Measurements from ENCODE around the gene ALAS1. TPM values are rescaled to one million over a fixed set of nuclear protein-coding genes. Genes with fewer than 3 reads are reported as not detected.

ALAS1 gene
- total and polyA plus RNA-seq, 9 donors = 16.1 to 70.1 (median 25.8) TPM

DNA sequence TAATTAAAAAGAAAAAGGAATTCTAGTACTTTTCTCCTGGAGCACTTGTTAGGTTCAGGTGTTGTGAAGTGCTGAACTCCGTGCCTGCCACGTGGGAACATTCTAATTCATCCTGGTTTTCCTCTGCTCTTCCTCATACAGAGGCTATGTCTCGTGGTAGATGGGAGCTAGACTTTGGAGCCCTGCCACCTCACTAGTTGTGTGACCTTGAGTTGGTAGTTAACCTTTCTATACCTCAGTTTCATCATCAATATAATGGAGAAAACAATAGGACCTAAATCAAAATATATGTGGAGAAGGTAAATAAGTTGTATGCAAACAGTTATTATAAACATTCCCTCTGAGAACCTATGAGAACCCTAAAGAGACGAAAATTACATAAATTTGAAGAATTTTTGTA, 10.6 kb downstream of the ALAS1 start:
- no peaks in the 10 kb centered on the region for H3K36me3 ChIP-seq
- WGBS, 3 donors = 79 to 82% (median 79%) methylated on average over 4 of the region's 4 CpGs
- H3K27me3 ChIP-seq = no peaks in the 10 kb centered on the region
- no peak overlapping the region for H3K27ac ChIP-seq
- DNase-seq = no peak
- H3K9me3 ChIP-seq = no peaks in the 10 kb centered on the region
- H3K4me3 ChIP-seq = no peak overlapping the region
- H3K4me1 ChIP-seq (ENCODE audit: insufficient read depth) = no peaks in the 10 kb centered on the region
- TF ChIP-seq EP300 (IDR thresholded peaks at IDR 0.05) (no peak), POLR2A (IDR thresholded peaks at IDR 0.05) (no peak)
- TF ChIP-seq, protein P1, sequence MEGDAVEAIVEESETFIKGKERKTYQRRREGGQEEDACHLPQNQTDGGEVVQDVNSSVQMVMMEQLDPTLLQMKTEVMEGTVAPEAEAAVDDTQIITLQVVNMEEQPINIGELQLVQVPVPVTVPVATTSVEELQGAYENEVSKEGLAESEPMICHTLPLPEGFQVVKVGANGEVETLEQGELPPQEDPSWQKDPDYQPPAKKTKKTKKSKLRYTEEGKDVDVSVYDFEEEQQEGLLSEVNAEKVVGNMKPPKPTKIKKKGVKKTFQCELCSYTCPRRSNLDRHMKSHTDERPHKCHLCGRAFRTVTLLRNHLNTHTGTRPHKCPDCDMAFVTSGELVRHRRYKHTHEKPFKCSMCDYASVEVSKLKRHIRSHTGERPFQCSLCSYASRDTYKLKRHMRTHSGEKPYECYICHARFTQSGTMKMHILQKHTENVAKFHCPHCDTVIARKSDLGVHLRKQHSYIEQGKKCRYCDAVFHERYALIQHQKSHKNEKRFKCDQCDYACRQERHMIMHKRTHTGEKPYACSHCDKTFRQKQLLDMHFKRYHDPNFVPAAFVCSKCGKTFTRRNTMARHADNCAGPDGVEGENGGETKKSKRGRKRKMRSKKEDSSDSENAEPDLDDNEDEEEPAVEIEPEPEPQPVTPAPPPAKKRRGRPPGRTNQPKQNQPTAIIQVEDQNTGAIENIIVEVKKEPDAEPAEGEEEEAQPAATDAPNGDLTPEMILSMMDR (IDR thresholded peaks at IDR 0.05) = no peak
- intact Hi-C loops (cut with DNase I) = no loop called here

DNA sequence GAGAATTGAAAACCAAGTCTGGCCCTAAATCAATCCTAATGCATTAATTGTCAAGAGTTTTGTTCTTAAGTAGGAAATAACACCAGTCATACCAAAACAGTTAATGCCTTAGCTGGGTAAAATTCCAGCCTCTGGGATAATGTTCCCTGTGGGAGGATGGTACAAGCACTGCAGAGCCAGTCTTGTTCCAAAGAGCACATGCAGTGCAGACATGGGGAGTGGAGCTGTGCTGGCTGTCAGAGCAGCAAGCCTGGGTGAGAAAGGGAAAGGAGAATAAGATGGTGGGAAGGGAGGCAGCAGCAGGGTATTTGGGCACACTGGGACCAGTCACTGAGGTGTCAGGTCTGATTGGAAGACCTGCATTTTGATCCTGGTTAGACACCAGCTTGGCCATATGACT, 12.1 kb downstream of the ALAS1 start:
- H3K27me3 ChIP-seq = no peaks in the 10 kb centered on the region
- H3K4me3 ChIP-seq = no peak overlapping the region
- intact Hi-C loops (cut with DNase I) = no loop called here
- no peaks in the 10 kb centered on the region for H3K4me1 ChIP-seq (ENCODE audit: insufficient read depth)
- no peak for DNase-seq
- no peak overlapping the region for H3K27ac ChIP-seq
- H3K36me3 ChIP-seq = no peaks in the 10 kb centered on the region
- no peaks in the 10 kb centered on the region for H3K9me3 ChIP-seq
- TF ChIP-seq, protein P1 (IDR thresholded peaks at IDR 0.05) = no peak
- TF ChIP-seq EP300 (IDR thresholded peaks at IDR 0.05) (no peak), POLR2A (IDR thresholded peaks at IDR 0.05) (no peak)

DNA sequence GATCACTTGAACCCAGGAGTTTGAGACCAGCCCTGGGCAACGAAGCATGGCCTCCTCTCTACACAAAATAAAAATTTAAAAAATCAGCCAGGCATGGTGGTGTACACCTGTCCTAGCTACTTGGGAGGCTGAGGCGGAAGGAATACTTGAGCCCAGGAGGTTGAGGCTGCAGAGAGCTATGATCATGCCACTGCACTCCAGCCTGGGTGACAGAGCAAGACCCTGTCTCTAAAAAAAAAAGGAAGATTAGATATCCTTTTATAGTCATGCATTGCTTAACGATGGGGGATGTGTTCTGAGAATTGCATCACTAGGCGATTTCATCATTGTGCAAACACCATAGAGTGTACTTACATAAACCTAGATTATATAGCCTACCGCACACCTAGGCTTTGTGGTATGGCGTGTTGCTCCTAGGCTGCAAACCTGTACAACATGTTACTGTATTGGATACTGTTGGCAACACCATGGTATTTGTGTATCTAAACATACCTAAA, 12.6 kb downstream of the ALAS1 start:
- H3K27me3 ChIP-seq = no peaks in the 10 kb centered on the region
- H3K9me3 ChIP-seq = no peaks in the 10 kb centered on the region
- H3K36me3 ChIP-seq = no peaks in the 10 kb centered on the region
- H3K4me1 ChIP-seq (ENCODE audit: insufficient read depth) = no peaks in the 10 kb centered on the region
- no peak overlapping the region for H3K27ac ChIP-seq
- 84 to 86% (median 85%) methylated on average over 6 of the region's 6 CpGs for WGBS, 3 donors
- no peak overlapping the region for H3K4me3 ChIP-seq
- intact Hi-C loops (cut with DNase I) = no loop called here
- no peak for DNase-seq
- TF ChIP-seq EP300 (IDR thresholded peaks at IDR 0.05) (no peak), POLR2A (IDR thresholded peaks at IDR 0.05) (no peak)
- TF ChIP-seq, protein P1 (IDR thresholded peaks at IDR 0.05) = no peak

DNA sequence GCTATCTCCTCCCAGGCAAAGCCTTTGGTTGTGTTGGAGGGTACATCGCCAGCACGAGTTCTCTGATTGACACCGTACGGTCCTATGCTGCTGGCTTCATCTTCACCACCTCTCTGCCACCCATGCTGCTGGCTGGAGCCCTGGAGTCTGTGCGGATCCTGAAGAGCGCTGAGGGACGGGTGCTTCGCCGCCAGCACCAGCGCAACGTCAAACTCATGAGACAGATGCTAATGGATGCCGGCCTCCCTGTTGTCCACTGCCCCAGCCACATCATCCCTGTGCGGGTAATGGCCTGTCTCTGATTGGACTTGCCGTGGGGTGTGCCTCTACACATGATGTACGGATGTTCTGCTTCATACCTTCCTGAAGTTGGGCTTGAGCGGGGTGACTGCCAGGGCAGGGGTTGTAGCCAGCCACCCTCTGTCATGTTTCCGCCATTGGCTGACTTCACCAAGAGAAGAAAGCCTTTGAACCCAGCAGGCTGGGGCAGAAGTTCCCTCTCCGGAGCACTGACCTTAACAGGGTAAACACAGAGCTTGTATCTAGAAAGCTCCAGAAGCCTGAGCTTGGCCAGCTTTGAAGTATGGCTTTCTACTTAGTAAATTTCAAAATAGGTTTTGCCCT, 13.4 kb downstream of the ALAS1 start:
- WGBS, 3 donors = 92 to 93% (median 93%) methylated on average over 18 of the region's 18 CpGs

More for the DNA sequence above, 13.4 kb downstream of the ALAS1 start:
- H3K9me3 ChIP-seq = no peaks in the 10 kb centered on the region
- no peaks in the 10 kb centered on the region for H3K27me3 ChIP-seq
- H3K4me3 ChIP-seq = no peak overlapping the region
- DNase-seq = no peak
- no peak for TF ChIP-seq EP300 (IDR thresholded peaks at IDR 0.05)
- TF ChIP-seq, protein P1 (IDR thresholded peaks at IDR 0.05) = no peak
- no peak for TF ChIP-seq POLR2A (IDR thresholded peaks at IDR 0.05)
- no peaks in the 10 kb centered on the region for H3K36me3 ChIP-seq
- H3K4me1 ChIP-seq (ENCODE audit: insufficient read depth) = peaks cover under 1% of the 10 kb centered on the region
- H3K27ac ChIP-seq = no peak overlapping the region
- intact Hi-C loops (cut with DNase I) = no loop called here

Measured in ovary (tissue), 9 donors.